HPDE6-E6E7 (cell line): ENCODE results near the gene NSUN4.
"Not testable (repeated sequence)": the region's sequence is repeated elsewhere in the genome, so short reads cannot be mapped to it uniquely, and the experiment has no call there.

Experiments used
- DNase-seq: peaks from one replicate; pipeline ENCODE4 v3.0.0; 2011; ENCODE audit warnings: missing footprints; ENCODE audit errors: extremely low spot score

NSUN4 gene

DNA sequence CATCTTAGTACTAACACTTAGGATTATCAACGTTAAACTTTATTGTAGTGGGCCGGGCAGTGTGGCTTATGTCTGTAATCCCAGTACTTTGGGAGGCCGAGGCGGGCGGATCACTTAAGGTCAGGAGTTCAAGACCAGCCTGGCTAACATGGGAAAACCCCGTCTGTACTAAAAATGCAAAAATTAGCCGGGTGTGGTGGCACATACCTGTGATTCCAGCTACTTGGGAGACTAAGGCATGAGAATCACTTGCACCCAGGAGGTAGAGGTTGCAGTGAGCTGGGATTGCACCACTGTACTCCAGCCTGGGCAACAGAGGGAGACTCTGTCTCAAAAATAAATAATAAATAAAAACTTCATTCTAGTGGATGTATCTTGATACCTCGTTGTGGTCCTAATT is 25.2 kb downstream of the NSUN4 start:
- DNase-seq, result not testable (repeated sequence)

DNA sequence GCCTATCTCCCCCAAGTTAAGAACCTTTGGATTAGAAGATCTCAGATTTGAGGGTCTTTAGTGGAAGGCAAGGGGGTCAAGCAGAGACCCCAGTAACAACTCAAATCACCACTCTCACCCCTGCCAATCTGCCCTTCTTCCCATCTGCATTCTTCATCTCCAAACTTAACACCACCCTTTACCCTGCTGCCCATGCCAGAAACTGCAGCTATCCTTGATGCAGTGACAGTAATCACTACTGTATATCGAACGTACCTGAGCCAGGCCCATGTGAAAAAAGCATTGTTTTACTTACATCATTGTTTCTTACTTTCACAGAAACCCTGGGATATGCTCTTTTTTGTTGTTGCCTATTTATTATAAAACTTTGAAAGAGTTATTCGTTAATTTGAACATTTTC is 26.5 kb downstream of the NSUN4 start:
- no peak for DNase-seq

DNA sequence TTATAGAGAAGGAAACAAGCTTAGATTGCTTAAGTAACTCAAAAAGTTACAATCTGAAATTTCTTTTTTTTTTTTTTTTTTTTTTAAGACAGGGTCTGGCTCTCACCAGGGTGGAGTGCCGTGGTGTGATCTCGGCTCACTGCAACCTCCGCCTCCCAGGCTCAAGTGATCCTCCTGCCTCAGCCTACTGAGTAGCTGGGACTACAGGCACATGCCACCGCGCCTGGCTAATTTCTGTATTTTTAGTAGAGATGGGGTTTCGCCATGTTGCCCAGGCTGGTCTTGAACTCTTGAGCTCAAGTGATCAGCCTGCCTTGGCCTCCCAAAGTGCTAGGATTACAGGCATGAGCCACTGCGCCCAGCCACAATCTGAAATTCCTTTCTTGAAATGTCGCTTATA is 27.1 kb downstream of the NSUN4 start:
- not testable (repeated sequence) for DNase-seq

DNA sequence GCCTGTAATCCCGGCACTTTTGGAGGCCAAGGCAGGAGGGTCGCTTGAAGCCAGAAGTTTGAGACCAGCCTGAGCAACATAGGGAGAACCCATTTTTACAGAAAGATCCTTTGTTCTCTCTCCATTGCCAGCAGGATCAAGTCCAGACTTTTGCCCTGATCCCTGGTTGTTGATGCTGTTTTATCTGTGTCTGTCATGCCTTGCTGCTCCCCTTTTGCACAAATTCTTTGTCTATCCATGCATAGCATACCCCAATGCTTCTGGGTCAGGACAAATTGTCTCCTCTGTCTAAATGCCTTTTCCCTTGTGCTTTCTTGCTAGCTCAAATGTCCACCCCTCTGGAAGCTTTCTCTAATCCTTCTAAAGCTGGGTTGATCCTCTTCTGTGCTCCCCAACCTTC is 28.2 kb downstream of the NSUN4 start:
- no peak for DNase-seq

DNA sequence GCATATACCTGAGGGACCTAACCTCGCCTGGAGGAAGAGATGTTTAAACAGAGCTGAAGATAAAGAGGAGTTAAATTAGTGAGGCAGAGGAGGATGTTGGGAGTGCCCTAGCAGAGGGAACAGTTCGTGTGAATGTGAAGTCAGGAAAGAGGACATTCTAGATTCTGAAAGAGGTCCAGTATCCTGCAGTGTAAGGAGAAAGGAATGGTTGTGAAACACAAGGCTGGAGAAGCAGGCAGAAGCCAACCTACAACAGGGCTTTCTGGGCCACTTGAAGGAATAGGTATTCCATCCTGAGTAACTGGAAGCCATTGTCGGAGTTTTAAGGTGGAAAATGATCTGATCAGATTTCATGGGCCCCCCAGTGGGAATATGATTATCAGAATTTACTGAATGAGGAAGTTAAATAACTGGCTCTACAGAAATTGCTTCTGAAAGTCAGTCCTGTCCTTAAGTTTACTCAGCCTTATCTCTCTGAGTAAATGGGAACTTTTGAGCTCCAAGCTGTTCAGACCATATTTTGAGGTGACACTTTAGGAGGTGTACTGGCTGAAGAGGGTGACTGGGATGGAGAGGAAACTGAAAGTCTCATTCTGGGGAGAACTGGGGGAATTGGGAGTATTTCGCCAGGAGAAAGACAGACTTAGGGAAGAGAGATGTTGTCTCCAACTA is 29.1 kb downstream of the NSUN4 start:
- DNase-seq, result no peak

DNA sequence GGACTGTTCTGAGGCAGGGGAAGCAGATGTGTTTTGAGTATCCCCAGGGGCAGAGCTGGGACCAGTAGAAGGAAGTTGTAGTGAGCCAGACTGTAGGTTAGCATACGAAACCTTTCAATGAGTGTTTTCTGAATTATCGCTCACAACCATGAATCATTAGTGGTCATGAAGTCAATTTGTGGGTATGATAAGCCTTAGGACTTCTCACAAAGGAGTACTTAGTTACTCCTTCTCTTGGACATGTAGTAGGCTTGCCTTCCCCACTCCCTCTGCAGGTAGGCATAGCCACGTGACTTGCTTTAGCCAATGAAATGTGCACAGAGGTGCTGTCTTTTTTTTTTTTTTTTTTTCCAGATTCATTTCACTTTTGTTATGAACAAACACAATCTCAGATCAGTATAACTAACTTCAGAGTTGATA is 29.6 kb downstream of the NSUN4 start:
- peak; percentile 33 for DNase-seq

DNA sequence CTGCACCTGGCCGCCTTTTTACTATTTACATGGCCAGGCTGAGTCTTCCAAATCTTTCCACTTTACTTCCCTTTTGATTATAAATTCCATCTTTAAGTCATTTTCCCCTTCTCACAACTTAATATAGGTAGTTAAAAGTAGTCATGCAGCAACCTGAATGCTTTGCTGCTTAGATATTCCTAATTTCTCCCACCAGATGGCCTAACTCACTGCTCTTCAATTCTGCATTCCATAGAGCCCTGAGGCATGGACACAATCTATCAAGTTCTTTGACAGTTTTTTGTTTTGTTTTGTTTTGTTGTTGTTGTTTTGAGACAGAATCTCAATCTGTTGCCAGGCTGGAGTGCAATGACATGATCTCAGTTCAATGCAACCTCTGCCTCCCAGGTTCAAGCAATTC is 31.8 kb downstream of the NSUN4 start:
- DNase-seq, result no peak

DNA sequence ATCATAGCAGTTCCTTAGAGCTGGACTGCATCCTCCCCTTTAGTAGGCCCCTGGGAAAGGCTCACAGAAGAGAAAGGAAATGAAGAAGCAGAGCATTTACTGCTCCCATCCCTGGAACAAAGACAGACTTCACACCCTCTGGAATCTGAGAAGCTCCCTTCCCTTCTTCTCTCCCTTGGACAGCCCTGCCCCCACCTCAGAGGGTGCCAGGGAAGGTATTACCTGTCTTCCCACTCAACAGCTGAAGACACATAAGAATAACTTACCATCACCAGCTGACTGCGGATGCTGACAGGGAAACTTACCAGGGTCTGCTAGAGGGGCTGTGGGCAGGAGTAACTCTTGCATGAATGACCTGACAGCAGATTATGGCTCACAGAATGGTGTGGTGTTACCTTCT is 39.4 kb downstream of the NSUN4 start:
- DNase-seq, result no peak

DNA sequence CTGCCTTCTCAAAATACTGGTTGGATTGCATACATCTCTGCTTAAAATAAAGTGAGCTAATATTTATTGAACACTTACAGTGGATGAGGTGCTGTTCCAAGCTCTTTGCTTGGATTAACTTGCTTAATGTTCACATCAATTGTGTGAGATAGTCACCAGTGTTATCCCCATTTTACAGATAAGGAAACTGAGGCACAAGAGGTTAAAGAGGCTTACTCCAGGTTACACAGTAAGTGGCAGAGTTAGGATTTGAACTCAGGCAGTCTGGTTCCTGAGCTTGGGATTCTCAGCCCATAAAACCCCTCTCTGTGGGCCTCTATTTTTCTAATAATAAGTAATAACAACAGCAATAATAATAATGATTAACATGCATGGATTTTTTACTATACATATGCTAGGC is 39.9 kb downstream of the NSUN4 start:
- DNase-seq, result no peak

DNA sequence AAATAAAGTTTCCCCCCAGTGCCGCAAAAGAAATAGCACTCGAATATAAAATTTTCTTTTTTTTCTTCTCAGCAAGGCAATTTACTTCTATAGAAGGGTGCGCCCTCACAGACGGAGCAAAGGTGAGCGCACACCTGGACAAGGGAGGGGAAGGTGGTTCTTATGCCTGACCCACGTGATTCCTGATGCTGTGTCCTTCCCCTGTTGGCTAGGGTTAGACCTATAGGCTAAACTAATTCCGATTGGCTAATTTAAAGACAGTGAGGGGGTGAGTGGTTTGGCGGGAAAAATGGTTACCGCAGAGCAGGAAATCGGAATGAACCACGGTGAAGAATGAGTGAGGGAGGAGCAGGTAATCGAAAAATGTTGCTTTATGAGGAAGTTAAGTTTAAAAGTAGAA is 52.9 kb downstream of the NSUN4 start:
- DNase-seq, result no peak

DNA sequence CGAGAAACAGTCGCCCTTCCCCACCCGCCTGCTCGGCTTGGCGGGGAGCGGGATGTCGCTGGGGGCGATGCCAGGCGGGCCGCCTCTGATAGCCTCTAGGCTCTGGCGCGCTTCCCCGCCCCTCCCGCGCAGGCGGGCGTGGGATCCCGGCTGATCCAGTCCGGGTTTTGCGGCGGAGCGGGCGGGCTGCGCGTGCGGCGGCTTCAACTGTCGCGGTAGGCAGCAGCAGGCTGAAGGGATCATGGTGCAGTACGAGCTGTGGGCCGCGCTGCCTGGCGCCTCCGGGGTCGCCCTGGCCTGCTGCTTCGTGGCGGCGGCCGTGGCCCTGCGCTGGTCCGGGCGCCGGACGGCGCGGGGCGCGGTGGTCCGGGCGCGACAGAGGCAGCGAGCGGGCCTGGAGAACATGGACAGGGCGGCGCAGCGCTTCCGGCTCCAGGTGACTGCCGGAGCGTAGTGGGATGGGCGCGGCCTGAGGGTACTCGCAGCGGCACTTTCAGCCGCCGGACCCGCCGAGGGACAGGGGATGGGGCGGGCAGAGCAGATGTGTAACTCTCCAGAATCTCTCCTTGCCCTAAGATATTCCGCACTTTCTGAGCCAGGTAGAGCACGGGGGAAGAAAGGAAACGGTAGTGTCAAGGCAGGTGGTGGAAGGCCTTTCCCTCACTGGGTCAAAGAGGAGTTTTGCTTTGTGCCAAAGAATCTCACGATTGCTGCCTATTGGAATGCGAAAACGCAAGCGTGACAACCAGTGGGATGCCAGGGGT is 53.7 kb downstream of the NSUN4 start, which contains the start of gene FAAH:
FAAH (plus strand) TSS at position 210 of the 764 bp plus-strand sequence; CDS start at position 242, 32 bp downstream.
- no peak for DNase-seq

DNA sequence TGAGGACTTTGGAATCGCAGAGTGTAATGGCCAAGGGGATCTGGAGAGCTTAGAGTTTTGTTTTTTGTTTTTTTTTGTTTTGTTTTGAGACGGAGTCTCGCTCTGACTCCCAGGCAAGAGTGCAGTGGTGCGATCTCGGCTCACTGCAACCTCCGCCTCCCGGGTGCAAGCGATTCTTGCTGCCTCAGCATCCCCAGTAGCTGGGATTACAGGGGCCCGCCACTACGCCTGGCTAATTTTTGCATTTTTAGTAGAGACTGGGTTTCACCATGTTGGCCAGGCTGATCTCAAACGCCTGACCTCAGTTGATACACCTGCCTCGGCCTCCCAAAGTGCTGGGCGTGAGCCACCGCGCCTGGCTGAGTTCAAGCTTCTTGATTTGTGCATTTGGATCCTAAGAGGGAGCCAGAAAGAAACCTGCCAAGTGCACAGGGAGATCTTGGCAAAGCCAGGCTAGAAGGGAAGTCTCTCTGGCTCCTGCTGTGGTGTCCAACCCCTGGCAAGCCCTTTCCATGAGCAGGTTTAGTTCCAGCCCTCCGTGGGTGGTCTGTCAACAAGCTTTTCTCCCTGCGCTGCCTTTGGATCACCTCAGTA is 54.4 kb downstream of the NSUN4 start:
- DNase-seq, result no peak

DNA sequence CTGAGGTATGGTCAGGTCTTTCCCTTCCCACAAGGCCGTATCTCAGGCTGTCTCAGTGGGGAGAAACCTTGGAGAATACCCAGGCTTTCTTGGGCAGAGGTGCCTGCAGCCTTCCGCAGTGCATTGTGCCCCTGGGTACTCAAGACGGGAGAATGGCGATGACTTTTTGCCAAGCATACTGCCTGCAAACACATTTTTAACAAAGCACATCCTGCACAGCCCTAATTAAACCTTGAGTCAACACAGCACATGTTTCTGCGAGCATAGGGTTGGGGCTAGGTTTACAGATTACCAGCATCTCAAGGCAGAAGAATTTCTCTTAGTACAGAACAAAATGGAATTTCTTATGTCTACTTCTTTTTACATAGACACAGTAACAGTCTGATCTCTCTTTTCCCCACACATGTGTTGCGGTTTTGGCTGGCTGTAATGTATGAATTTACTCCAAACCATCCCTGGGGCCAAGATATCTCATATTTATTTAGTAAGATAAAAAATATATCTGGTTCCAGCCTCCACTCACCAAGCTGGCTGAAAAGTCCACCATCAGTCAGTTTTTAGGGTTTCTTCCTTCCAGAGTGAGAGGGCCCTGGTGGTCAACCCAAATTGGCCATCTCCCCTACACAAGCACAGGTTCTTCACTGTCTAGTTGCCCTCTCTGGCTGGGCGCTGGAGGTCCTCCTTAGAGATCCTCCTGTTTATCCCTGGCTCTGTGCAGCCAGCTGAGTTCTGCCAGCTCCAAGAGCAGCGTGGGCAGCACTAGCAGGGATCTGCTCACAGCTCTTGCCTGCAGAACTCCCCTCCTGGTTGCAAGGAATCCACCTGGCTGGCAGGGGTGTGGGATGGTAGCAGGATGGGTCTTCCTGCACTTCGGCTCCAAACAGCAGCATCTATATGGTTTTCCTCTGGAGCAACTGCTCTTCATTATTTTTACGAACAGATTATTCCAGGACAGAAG is 56.1 kb downstream of the NSUN4 start:
- no peak for DNase-seq

DNA sequence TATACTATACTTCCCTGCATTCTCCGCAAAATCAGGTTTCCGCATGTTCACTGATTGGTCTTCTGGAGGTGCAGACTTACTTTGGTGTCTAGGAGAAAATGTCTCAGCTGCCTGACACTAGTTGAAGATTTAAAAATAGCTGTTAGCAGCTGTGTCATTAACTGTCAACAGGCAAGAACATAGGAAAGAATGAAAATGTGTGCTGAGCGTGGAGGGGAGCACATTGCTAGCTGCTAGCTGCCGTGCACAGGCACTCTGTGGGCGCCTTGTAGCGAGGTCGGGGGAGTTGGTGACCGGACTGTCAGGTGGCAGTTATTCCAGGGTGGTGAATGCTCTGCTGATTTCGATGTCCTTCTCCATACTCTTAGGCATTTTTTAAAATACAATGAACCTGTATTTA is 58.7 kb downstream of the NSUN4 start:
- no peak for DNase-seq

DNA sequence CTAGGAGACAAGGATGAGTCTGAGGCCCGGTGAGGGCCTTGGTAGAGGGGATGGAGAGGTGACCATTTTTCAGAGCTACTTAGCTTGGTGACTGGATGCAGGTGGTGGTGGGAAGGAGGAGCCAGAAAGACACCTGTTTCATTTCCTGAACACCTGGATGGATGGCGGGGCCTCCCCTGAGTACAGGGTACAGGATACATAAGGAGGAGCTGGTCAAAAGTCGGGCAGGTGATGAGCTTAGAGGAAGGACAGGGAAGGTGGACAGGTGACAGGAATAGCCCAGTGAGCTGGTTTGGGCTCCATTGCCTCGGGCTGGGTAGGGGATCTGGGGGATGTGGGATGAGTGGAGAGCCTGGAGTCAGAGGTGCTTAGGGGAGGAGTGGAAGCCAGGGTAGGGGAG is 59.8 kb downstream of the NSUN4 start:
- DNase-seq, result no peak

DNA sequence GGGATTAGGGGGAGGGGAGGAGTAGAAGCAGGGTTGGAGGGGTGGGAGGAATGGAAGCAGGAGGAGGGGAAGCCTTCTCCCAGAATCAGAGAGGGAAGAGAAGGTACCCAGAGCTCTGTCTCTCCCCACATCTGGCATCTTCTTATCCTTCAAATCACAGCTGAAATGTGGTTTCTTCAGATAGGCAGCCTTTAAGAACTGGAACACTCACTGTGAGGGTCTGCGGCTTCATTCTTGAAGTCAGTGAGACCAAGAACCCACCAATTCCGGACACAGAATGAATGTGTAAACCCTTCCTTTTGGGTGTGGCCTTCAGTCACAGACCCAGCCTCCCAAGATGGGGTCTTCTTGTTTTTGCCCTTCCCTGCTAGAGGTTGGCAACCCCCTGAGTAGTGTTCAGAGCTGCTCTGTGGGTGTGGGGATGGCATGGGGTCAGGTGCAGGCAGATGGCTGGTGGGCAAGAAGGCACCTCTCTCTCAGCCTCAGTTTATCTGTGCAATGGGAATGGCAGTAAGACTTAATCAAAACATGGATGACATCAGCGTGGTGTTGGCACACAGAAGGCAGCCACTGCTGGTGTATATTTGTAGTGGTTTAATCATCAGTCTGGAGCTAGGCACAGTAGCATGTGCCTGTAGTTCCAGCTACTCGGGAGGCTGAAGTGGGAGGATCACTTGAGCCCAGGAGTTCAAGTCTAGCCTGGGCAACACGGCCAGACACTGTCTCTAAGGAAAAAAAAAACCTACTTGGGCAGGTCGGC is 60.7 kb downstream of the NSUN4 start:
- DNase-seq, result no peak

DNA sequence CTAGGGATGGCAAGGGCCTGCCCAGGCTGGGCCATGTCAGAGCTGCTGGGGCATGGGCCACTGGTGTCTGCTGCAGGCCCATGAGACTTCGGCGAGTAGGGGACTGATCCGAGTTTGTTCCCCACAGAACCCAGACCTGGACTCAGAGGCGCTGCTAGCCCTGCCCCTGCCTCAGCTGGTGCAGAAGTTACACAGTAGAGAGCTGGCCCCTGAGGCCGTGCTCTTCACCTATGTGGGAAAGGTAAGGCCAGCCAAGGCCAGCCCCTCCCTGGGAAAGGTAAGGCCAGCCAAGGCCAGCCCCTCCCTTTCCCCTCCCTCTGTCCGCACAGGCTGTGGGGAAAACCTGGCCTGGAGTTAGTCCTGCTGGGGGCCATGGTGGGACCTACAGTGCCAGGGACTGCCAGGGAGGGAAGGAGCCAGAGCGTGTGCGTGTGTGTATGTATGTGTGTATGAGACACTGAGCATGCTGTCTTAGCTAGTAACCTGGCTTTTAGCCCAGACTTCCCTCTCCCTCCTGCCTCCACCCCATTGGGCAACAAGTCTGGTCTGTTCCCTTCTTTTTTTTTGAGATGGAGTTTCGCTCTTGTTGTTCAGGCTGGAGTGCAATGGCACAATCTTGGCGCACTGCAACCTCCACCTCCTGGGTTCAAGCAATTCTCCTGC is 61.5 kb downstream of the NSUN4 start:
- peak; percentile 84 for DNase-seq

DNA sequence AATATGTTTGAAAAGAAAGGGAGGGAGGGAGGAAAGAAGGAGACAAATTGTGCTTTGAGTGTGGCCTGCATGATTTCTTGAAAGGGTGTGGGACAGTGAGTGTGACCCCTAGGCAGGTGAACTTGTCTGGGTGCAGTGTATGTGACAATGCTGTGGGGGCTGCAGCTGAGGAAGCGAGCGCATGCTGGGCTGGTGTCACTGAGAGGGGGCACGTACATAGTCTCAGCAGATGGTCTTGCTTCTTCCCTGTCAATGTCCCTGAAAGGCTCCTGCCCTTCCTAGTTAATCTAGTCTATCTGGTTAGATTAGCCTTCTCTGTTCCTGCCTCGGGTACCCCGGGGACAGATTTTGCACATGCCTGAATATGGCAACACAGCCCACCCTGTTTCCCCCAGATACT is 63.3 kb downstream of the NSUN4 start:
- no peak for DNase-seq

DNA sequence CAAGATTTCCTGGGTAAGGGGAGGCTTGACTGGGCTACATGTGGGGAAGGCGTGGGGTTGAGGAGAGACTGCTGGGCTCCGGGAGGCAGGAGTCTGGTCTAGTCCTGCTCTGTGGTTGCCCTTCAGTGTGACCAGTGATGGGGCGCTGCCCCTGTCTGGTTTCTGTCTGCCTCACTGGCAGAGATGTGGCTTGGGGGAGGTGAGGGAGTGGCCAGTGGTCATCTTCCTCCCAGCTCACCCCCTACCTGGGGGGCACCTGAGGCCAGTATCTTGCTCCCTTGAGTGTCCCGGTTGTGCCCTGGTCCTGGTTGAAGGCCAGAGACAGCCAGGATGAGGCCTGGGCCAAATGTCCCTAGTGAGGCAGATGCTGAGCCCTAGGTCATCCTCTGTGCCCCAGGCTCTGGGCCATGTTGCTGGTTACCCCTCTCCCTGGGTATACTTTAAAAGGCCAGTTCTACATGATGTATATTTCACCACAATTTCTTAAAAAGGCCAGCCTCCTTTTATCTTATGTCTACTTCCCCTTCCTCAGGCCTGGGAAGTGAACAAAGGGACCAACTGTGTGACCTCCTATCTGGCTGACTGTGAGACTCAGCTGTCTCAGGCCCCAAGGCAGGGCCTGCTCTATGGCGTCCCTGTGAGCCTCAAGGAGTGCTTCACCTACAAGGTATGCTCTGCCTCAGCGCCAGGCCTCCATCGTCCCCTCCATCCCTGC is 64.0 kb downstream of the NSUN4 start:
- DNase-seq, result no peak

DNA sequence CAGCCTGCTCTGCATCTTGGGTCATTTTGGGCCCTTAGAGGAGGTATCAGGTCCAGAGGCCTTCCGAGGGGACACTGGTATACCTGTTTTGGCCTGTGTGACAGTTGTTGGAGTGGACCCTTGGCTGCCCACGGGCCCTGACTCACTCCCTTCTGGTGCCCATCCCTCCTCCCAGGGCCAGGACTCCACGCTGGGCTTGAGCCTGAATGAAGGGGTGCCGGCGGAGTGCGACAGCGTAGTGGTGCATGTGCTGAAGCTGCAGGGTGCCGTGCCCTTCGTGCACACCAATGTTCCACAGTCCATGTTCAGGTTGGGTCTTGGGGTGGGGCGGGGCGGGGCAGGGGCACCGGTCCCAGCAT is 64.6 kb downstream of the NSUN4 start:
- DNase-seq, result no peak
